HL-60 (cell line): ENCODE data around the gene ACTL6B.
A peak's percentile ranks its signal among the peaks of the same experiment; 100 is the strongest.

Source experiments
- DNase-seq, 2 experiments: peaks; one replicate each; pipeline ENCODE4 v3.0.0-alpha.2; 2010 to 2020; ENCODE audit warnings: low read depth in 1 of 2, low spot score in 1 of 2
- H3K27ac ChIP-seq: fragments of 250-450 bp; sonication (Bioruptor Pico); replicated peaks from 2 replicates; pipeline ENCODE4 v1.5.1; 2020; ENCODE audit warnings: mild to moderate bottlenecking, moderate library complexity
- H3K27me3 ChIP-seq: fragments of 250-450 bp; sonication (Bioruptor Pico); 2 replicates; pipeline ENCODE4 v1.5.1; 2021; ENCODE audit warnings: mild to moderate bottlenecking, moderate library complexity; ENCODE audit not compliant: insufficient read depth, poor library complexity, severe bottlenecking
- H3K4me3 ChIP-seq: replicated peaks from 2 replicates; pipeline ENCODE4 v1.5.1; 2011; ENCODE audit warnings: mild to moderate bottlenecking, control low read depth, low read length; ENCODE audit not compliant: insufficient read depth
- GABPA ChIP-seq: IDR thresholded peaks from 2 replicates; pipeline ENCODE4 v1.6.1; 2012; ENCODE audit warnings: low read depth
- POLR2AphosphoS5 ChIP-seq: IDR thresholded peaks from 2 replicates; pipeline ENCODE4 v1.6.1; 2012; ENCODE audit warnings: low read depth
- SPI1 ChIP-seq: IDR thresholded peaks from 2 replicates; pipeline ENCODE4 v1.6.1; 2012; ENCODE audit warnings: low read depth, mild to moderate bottlenecking, borderline replicate concordance
- TF ChIP-seq, protein P1 (sequence below): IDR thresholded peaks from 2 replicates; pipeline ENCODE4 v1.6.1; 2012; ENCODE audit warnings: low read depth; ENCODE audit not compliant: insufficient replicate concordance
- TF ChIP-seq, protein P2 (sequence below): IDR thresholded peaks from one replicate; pipeline ENCODE4 v1.5.1; 2011; ENCODE audit warnings: low read length, control low read depth, inconsistent platforms; ENCODE audit not compliant: insufficient read depth

Gene ACTL6B

DNA sequence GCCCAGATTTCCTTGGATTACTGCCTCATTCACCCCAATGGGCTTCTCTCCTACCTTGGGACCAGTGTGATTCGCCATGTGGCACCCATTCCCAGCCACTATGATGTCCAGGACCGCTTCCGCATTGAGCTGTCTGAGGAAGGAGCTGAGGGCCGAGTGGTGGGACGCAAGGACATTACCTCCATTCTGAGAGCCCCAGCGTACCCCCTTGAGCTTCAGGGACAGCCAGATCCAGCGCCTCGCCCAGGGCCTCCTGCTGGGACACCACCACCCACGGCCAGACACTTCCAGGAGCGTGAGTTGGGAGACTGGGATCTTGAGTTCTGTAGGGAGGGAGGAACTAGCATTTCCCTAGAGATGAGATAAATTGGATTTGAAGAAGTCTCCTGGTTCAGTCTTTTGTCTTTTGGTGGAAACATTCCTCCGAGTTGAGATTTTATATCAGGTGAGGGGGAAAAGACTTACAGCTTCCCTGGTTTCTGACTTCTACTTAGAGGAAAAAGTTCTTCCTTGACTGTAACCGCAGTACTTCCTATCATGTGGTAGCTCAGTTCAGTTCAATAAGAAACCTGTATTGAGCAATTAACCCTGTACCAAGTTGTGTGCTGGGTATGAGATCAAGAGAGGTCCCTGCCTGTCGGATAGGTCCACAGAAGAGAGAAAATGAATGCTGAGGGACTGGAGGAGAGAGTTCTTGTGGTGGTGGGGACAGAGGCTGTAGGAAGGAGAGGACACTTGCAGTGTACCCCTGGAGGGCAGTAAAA lies 42.7 kb downstream of the ACTL6B start:
- DNase-seq: peak; percentile 63 to 75
- 0 out of 2 replicates have a peak overlapping the region, but pooled peaks have one; percentile 29 for H3K27ac ChIP-seq
- H3K27me3 ChIP-seq: no peaks in the 10 kb centered on the region
- TF ChIP-seq, protein P1, sequence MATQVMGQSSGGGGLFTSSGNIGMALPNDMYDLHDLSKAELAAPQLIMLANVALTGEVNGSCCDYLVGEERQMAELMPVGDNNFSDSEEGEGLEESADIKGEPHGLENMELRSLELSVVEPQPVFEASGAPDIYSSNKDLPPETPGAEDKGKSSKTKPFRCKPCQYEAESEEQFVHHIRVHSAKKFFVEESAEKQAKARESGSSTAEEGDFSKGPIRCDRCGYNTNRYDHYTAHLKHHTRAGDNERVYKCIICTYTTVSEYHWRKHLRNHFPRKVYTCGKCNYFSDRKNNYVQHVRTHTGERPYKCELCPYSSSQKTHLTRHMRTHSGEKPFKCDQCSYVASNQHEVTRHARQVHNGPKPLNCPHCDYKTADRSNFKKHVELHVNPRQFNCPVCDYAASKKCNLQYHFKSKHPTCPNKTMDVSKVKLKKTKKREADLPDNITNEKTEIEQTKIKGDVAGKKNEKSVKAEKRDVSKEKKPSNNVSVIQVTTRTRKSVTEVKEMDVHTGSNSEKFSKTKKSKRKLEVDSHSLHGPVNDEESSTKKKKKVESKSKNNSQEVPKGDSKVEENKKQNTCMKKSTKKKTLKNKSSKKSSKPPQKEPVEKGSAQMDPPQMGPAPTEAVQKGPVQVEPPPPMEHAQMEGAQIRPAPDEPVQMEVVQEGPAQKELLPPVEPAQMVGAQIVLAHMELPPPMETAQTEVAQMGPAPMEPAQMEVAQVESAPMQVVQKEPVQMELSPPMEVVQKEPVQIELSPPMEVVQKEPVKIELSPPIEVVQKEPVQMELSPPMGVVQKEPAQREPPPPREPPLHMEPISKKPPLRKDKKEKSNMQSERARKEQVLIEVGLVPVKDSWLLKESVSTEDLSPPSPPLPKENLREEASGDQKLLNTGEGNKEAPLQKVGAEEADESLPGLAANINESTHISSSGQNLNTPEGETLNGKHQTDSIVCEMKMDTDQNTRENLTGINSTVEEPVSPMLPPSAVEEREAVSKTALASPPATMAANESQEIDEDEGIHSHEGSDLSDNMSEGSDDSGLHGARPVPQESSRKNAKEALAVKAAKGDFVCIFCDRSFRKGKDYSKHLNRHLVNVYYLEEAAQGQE: no peak
- TF ChIP-seq SPI1: 0 out of 2 replicates have a peak, but pooled peaks have one; percentile 15
- TF ChIP-seq POLR2AphosphoS5: no peak
- TF ChIP-seq, protein P2, sequence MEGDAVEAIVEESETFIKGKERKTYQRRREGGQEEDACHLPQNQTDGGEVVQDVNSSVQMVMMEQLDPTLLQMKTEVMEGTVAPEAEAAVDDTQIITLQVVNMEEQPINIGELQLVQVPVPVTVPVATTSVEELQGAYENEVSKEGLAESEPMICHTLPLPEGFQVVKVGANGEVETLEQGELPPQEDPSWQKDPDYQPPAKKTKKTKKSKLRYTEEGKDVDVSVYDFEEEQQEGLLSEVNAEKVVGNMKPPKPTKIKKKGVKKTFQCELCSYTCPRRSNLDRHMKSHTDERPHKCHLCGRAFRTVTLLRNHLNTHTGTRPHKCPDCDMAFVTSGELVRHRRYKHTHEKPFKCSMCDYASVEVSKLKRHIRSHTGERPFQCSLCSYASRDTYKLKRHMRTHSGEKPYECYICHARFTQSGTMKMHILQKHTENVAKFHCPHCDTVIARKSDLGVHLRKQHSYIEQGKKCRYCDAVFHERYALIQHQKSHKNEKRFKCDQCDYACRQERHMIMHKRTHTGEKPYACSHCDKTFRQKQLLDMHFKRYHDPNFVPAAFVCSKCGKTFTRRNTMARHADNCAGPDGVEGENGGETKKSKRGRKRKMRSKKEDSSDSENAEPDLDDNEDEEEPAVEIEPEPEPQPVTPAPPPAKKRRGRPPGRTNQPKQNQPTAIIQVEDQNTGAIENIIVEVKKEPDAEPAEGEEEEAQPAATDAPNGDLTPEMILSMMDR: no peak
- TF ChIP-seq GABPA: no peak
- H3K4me3 ChIP-seq: peak overlapping the region; percentile 83

DNA sequence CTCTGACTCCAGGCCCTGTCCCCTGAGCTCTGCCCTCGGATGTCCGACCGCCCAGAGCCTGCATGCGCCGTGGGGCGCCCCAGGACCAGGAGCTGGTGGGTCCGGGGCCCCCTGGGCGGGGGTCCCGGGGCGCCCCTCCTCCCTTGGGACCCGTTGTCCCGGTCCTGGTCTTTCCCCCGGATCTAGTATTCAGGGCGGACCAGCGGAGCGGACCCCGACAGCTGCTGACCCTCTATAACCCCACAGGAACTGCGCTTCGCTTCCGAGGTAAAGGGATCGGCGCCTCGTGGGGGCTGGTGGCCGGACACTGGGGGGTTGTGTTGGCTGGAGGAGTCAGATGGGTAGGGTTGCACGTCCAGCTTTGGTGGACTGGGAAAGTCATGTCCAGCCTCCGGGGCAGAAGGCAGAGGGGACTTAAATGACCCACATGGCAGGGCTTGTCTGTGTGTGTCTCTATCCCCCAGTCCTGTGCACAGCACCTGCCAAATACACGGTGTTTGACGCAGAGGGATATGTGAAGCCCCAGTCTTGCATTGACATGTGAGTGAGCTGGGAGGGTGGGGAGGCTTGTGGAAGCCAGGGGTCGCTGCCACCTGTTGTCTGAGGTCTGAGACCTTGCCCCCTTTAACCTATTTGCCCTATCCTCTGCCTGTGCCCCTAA lies 43.4 kb downstream of the ACTL6B start:
- Histone ChIP-seq H3K27ac (peak overlapping the region; percentile 93), H3K4me3 (peak overlapping the region; percentile 83), H3K27me3 (no peaks in the 10 kb centered on the region)
- no peak for DNase-seq
- TF ChIP-seq, protein P1: no peak
- TF ChIP-seq POLR2AphosphoS5 (no peak), SPI1 (no peak), GABPA (no peak)
- TF ChIP-seq, protein P2: no peak

DNA sequence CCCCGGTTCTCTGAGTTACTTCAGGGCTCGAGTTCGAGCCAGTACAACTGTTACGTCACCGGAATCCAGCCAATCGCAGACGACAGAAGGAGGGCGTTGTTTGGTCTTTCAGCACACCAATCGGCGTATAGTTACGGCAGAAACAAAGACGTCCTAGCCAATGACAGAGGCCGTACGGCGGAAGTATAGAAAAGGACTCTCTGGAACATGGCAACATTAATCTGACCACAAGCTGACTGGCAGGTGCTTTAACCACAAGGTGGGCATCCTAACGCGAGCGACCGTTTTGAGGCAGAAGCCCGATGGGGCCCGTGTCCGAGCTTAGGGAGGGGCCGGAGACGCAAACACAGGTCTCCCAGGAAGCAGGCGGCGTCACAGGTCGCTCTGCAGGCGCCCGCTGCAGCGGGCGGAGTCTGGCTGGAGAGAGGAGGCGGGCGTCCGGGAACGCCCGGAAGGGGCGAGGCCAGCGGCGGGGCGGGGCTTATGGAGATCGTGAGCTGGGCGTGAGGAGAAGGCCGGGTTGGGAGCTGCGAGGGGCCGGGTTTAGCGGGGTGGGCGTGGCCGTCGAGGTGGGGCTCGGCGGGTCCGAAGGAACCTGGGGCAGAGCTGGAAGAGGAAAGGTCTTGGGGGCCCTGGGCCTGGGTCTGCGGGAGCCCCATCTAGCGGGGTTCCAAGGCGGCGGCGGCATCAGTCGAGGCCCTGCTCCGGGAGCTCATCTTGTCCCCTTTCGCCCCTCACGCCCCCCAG lies 44.1 kb downstream of the ACTL6B start, which contains the start of gene MOSPD3:
Gene MOSPD3, plus strand, starts transcription at position 558 of the 747 bp plus-strand sequence. CDS start 252 bp downstream, outside the sequence.
- Histone ChIP-seq H3K27ac (peak within 1 kb of the TSS; percentile 93), H3K4me3 (peak within 1 kb of the TSS; percentile 83), H3K27me3 (no peaks in the 10 kb centered on the region)
- TF ChIP-seq, protein P1: peak; percentile 25
- TF ChIP-seq GABPA (peak; percentile 36), SPI1 (no peak), POLR2AphosphoS5 (peak; percentile 86)
- TF ChIP-seq, protein P2: no peak
- DNase-seq: peak; percentile 98 to 99
